ENCODE data around the gene KRTAP2-1.

DNA sequence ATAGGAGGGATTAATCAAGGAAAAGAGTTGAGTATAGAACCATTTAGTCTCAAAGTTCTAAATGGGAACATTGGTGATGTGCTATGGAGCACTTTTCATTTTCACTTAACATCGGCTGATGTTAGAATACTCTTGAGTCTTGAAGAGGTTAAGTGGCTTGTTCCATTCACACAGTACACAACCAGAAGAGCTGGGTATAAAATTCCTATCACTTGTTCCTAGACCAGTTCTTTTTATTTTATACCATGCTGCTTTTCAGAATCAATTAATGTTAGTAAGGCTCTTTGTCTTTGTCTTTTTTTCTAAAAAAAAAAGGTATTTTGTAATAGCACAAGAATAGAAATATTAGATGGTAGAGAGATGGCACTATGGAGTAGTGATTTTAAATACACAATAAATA, 4.2 kb downstream of the KRTAP2-1 start:
- TF ChIP-seq, protein P1, sequence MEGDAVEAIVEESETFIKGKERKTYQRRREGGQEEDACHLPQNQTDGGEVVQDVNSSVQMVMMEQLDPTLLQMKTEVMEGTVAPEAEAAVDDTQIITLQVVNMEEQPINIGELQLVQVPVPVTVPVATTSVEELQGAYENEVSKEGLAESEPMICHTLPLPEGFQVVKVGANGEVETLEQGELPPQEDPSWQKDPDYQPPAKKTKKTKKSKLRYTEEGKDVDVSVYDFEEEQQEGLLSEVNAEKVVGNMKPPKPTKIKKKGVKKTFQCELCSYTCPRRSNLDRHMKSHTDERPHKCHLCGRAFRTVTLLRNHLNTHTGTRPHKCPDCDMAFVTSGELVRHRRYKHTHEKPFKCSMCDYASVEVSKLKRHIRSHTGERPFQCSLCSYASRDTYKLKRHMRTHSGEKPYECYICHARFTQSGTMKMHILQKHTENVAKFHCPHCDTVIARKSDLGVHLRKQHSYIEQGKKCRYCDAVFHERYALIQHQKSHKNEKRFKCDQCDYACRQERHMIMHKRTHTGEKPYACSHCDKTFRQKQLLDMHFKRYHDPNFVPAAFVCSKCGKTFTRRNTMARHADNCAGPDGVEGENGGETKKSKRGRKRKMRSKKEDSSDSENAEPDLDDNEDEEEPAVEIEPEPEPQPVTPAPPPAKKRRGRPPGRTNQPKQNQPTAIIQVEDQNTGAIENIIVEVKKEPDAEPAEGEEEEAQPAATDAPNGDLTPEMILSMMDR (IDR thresholded peaks at IDR 0.05; ENCODE audit: low read length): no peak
- no peak for TF ChIP-seq EZH2 (optimal IDR thresholded peaks at IDR 0.05; ENCODE audit: low read depth, low read length)
- TF ChIP-seq EZH2phosphoT487 (IDR thresholded peaks at IDR 0.05; ENCODE audit: low read length): no peak
